GM18517 (cell line): ENCODE results near the gene ITPR1.

Experiments
- ATAC-seq: cut with Tn5 transposase; IDR thresholded peaks from one replicate; pipeline ENCODE4 v1.9.1; 2021; ENCODE audit warnings: mild to moderate bottlenecking, moderate library complexity; ENCODE audit not compliant: unreplicated experiment

Gene ITPR1

DNA sequence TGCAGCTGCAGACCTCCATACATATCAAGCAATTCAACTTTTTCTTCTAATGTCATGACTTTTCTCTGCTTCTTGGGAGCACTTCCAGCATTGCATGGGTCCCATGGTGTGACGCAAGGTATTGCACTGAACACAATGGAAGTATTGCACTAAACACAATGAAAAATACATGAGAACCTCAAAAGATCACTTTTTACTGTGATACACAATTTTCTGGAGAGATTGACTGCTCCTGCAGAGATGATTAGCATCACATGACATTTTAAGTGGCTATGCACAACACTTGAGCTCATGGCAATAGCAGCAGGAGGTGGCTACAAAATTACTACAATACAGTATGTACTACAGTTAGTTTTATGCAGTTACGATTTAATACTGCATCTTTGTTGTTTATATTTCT is 372.6 kb downstream of the ITPR1 start:
- no peak for ATAC-seq

GRCh38 chr3:4866866-4867265 is 373.7 kb downstream of the ITPR1 start:
- no peak for ATAC-seq

GRCh38 chr3:4877173-4877787 is 384.1 kb downstream of the ITPR1 start:
- ATAC-seq: no peak

GRCh38 chr3:4880850-4881249 is 387.7 kb downstream of the ITPR1 start:
- no peak for ATAC-seq

DNA sequence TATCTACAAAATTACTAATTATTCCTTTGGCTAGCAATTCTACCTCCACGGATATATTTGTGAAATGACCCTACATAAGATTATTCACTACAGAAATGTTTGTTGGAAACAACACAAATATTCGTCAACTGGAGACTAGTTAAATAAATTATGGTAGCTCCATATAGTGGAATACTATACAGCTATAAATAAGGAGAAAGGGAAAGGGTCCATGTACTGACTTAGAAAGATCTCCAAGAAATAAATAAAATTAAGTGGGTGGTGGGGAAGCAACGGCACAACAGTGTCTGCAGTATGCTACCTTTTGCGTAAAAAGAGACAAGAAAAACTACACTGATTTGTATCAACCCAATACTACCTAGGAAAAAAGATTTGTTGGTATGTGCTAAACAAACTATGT is 389.4 kb downstream of the ITPR1 start:
- ATAC-seq: no peak

DNA sequence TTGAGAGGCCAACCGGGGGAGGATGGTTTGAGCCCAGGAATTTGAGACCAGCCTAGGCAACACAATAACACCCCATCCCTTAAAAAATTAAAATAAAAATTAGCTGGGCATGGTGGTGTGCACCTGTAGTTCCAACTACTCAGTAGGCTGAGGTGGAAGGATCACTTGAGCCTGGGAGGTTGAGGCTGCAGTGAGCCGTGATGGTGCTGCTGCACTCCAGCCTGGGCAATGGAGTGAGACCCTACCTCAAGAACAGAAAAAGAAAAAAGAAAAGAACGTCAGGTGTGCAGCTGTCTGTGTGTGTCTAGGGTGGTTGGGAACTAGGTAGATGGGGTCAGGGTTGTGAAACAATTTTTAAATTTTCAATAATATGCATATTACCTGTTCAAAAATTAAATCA is 389.9 kb downstream of the ITPR1 start:
- no peak for ATAC-seq

GRCh38 chr3:4884888-4885287 is 391.7 kb downstream of the ITPR1 start:
- ATAC-seq: no peak

DNA sequence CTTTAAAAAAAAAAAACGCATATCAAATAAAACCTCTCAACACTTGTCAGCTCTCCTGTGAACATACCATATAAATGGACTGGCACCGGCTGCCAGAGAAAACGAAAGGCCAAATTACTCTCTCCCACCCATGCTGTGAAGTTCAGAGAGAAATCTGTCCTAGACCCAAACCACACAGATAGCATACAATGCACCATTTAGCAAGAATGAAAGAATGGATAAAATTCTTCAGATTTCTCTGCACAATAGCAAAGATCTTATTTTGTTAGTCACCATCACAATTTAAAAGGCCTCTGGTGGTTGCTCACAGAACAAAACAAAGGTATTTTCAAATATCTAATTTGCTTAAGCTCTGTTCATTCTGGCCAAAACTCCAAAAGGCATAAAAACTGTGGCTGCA is 392.2 kb downstream of the ITPR1 start:
- no peak for ATAC-seq

DNA sequence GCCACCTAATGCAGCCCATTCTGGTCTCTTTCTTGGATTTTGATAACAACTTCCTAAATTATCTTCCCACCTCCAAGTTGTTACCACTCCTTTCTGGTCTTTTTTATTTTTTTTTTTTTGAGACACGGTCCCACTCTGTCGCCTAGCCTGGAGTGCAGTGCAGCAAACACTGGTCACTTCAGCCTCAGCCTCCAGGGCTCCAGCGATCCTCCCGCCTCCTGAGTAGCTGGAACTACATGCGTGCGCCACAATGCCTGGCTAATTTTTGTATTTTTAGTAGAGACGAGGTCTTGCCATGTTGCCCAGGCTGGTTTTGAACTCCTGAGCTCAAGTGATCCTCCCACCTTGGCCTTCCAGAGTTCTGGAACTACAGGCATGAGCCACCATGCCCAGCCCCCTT is 393.3 kb downstream of the ITPR1 start:
- no peak for ATAC-seq

GRCh38 chr3:4887177-4887576 is 394.0 kb downstream of the ITPR1 start:
- no peak for ATAC-seq

DNA sequence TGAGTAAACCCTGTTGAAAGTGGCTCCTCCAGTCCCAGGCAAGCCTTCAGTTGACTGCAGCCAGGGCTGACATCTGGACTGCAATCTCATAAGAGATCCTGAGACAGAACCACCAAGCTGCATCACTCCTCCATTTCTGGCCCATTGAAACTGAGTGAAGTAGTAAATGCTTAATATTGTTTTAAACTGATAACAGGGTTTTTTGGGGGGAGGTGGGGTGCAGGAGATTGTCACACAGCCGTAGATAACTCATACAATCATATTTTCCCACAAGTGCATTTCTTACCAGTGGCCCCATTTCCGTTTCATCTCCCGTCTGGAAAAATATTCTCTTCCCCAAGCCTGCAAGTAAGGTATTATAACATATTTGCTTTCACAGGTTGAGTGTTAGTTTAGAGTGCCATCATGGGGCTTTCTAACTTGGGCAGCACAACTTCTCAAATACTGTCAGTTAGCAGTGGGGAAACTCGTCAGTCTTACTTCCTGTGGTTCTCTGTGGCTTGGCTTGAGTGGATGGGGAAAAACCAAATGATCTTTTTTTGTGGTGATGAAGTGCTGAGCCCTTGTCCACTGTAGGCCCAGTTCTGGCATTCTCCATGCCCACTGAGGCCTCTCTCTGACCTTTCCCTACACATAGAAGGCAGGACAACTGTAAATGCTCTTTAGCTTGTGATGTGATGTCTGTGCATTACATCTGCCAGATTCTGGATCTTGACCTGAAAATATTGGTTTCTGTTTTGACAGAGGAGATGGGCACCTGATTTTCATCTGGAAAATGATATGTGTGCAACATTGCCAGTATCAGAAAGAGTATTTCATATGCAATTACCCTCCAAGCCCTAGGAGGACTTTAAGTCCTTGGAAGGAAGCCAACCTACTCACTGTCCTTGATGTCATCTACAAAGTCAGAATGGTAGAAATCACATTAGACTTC is 396.0 kb downstream of the ITPR1 start:
- ATAC-seq: peak; percentile 94

DNA sequence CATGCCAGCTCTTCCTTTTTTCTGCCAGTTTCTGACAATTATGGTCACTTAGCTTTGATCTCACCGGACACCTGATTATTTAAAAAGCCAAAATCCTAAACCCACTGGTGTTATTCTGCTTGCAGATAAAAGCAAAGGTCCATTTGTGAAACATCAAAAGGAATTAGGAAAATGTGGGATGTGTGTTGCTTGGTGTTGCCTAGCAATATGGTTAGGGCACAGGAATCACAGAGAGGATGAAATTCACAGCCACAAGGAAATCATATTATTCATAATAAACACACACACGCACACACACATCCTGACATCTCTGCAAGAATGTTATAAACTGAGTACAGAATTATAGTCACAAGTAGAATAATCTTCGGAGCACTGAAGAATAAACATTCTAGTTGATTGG is 396.7 kb downstream of the ITPR1 start:
- no peak for ATAC-seq

DNA sequence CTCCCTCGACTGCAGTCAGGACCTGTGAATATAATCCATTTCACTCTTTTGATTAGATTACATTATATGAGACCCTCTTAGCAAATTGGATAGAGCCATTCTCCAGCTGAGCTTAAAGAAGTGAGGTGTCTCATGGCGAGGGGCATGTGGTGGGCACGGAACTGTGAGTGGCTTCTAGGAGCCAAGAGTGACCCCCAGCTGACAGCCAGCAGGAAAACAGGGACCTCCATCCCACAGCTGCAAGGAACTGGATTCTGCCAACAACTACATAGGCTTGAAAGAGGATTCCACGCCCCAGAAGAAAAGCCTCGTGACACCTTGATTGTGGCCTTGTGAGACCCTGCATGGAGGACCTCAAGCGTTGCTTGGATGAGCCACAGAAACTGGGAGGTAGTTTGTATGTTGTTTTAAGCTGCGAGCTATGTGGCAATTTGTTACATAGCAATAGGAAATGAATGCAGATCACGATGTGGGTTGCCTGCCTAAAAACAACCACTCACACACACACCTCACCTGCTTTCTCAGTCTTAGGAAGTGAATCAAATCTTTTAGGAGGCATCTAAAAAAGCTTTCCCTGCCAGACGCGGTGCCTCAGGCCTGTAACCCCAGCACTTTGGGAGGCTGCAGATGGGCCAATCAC is 401.9 kb downstream of the ITPR1 start:
- ATAC-seq: no peak

- no peak for ATAC-seq
These were observed 402.7 kb downstream of the ITPR1 start for GRCh38 chr3:4895838-4896237.
